ENCODE data around the gene NFIC.
A peak's percentile ranks its signal among the peaks of the same experiment; 100 is the strongest.

The NFIC gene

DNA sequence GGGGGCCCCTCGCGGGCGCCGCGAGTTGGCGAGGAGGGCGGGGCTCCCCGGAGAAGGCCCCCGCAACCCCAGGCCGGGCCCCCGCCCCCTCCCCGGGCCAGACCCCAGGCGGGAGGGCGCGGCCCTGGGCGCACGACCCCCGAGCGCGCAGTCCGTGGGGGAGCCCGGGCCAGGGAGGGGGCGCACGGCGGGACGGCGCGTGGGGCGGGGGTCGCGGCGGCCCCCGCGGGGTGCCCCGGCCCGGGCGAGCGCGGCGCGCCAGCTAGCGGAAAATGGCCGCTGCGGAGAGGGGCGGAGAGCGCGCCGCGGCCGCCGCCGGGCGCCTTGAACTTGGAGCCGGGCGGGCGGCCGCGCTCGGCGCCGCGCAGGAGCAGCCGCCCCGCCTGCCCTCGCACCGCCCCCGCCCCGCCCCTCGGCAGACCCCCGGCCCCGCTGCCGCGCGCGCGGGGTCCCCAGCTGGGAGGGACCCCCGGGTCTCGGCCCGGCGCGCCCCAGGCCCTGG lies 6.4 kb upstream of the NFIC start:
- Histone ChIP-seq H3F3A (ENCODE audit: insufficient read depth, low read length) (no peaks in the 10 kb centered on the region), H3K4me1 (ENCODE audit: low read length) (no peaks in the 10 kb centered on the region), H3K4me3 (ENCODE audit: low read length) (peak overlapping the region; percentile 65; the same call in 1 of the 2 replicates), H3K9me3 (replicated peaks; ENCODE audit: insufficient read depth, low read length) (no peaks in the 10 kb centered on the region), H3K27ac (ENCODE audit: low read length) (no peak overlapping the region), H3K4me2 (ENCODE audit: low read depth, low read length) (no peak overlapping the region), H3K9me2 (replicated peaks; ENCODE audit: insufficient read depth, low read length) (no peaks in the 10 kb centered on the region), H3K79me2 (ENCODE audit: low read length) (no peaks in the 10 kb centered on the region), H2AFZ (ENCODE audit: low read length) (no peak overlapping the region), H4K20me1 (ENCODE audit: insufficient read depth, low read length) (no peaks in the 10 kb centered on the region), H3K36me3 (replicated peaks; ENCODE audit: insufficient read depth, low read length) (no peaks in the 10 kb centered on the region), H3K9ac (ENCODE audit: low read length) (no peak overlapping the region), H3K27me3 (replicated peaks; ENCODE audit: insufficient read depth, low read length) (peaks cover 83% of the 10 kb centered on the region)
- TF ChIP-seq EZH2phosphoT487 (IDR thresholded peaks at IDR 0.05; ENCODE audit: low read length) (no peak), EZH2 (optimal IDR thresholded peaks at IDR 0.05; ENCODE audit: low read depth, low read length) (no peak), CTCF (IDR thresholded peaks at IDR 0.05; ENCODE audit: low read length) (no peak)
- no peak for DNase-seq

DNA sequence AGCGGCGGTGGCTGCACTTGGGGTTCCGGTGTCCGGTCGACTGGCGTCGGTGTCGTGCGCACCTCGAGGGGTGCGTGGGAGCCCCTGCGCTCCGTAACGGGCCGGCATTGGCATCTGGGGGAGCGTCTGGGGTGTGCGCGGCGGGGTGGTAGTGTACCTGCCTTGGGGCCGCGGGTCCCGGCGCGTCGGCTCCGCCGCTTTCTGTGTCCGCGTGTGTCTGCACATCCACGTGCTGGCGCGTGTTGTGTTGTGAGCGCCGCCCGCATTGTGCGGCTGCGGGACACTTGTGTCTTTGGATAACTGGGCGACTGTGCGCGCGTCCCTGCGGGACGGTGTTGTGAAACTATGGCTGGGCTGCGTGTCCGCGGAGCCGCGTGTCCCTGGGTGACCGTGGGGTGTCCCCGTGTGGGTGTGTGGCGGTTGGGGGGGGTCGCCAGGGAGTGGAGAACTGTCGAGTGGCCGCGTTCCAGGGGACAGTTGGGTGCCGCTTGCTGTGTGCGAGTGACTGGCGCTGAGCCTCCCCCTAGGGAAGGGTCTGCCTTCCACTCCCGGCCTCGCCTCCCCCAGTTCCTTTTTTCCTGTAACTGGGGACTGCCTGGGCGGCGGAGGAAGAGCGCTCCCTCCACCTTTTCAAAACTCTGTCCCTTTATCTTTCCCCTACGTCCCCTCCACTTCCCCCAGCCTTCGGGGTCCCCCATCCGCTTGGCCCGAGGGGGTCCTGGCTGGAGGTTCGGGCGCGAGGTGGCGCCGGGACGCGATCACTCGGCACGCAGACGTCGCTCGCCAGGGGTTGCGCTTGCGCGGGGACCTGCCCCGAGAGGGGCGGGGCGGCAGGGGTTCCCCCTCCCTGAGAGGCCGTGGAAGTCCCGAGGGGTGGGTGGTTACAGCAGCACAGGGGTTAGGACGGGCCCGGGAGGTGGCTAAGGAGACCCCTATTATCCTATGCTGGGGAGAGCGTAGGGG lies 5.7 kb upstream of the NFIC start:
- H3K79me2 ChIP-seq (ENCODE audit: low read length), result no peaks in the 10 kb centered on the region
- H2AFZ ChIP-seq (ENCODE audit: low read length), result no peak overlapping the region
- H3K9ac ChIP-seq (ENCODE audit: low read length), result no peak overlapping the region
- H3K4me2 ChIP-seq (ENCODE audit: low read depth, low read length), result no peak overlapping the region
- no peaks in the 10 kb centered on the region for H3K9me3 ChIP-seq (replicated peaks; ENCODE audit: insufficient read depth, low read length)
- no peaks in the 10 kb centered on the region for H3K36me3 ChIP-seq (replicated peaks; ENCODE audit: insufficient read depth, low read length)
- H3F3A ChIP-seq (ENCODE audit: insufficient read depth, low read length), result no peaks in the 10 kb centered on the region
- DNase-seq, result no peak
- H3K4me1 ChIP-seq (ENCODE audit: low read length), result no peaks in the 10 kb centered on the region
- H3K9me2 ChIP-seq (replicated peaks; ENCODE audit: insufficient read depth, low read length), result no peaks in the 10 kb centered on the region
- TF ChIP-seq EZH2 (optimal IDR thresholded peaks at IDR 0.05; ENCODE audit: low read depth, low read length) (no peak), EZH2phosphoT487 (IDR thresholded peaks at IDR 0.05; ENCODE audit: low read length) (no peak), CTCF (IDR thresholded peaks at IDR 0.05; ENCODE audit: low read length) (no peak)
- no peaks in the 10 kb centered on the region for H4K20me1 ChIP-seq (ENCODE audit: insufficient read depth, low read length)
- no peak overlapping the region for H3K27ac ChIP-seq (ENCODE audit: low read length)
- H3K4me3 ChIP-seq (ENCODE audit: low read length), result no peak overlapping the region
- H3K27me3 ChIP-seq (replicated peaks; ENCODE audit: insufficient read depth, low read length), result peaks cover 83% of the 10 kb centered on the region

- Histone ChIP-seq H3K9ac (ENCODE audit: low read length) (no peak overlapping the region), H3K79me2 (ENCODE audit: low read length) (no peaks in the 10 kb centered on the region), H3K9me3 (replicated peaks; ENCODE audit: insufficient read depth, low read length) (no peaks in the 10 kb centered on the region), H3K27ac (ENCODE audit: low read length) (no peak overlapping the region), H3K4me1 (ENCODE audit: low read length) (no peaks in the 10 kb centered on the region), H2AFZ (ENCODE audit: low read length) (no peak overlapping the region), H4K20me1 (ENCODE audit: insufficient read depth, low read length) (no peaks in the 10 kb centered on the region), H3K27me3 (replicated peaks; ENCODE audit: insufficient read depth, low read length) (peaks cover 82% of the 10 kb centered on the region), H3K9me2 (replicated peaks; ENCODE audit: insufficient read depth, low read length) (no peaks in the 10 kb centered on the region), H3K36me3 (replicated peaks; ENCODE audit: insufficient read depth, low read length) (no peaks in the 10 kb centered on the region), H3F3A (ENCODE audit: insufficient read depth, low read length) (no peaks in the 10 kb centered on the region), H3K4me3 (ENCODE audit: low read length) (no peak overlapping the region), H3K4me2 (ENCODE audit: low read depth, low read length) (no peak overlapping the region)
- TF ChIP-seq EZH2phosphoT487 (IDR thresholded peaks at IDR 0.05; ENCODE audit: low read length) (no peak), CTCF (IDR thresholded peaks at IDR 0.05; ENCODE audit: low read length) (no peak), EZH2 (optimal IDR thresholded peaks at IDR 0.05; ENCODE audit: low read depth, low read length) (no peak)
- DNase-seq, result no peak
These were observed 4.8 kb upstream of the NFIC start for GRCh38 chr19:3361384-3362216.

Data from MM.1S (cell line).